HEK293T (cell line): ENCODE results near the gene FHIT.

Source experiments
- BHLHE40 ChIP-seq: fragments of 450-650 bp; IDR thresholded peaks from 2 replicates; pipeline ENCODE4 v1.6.1; 2016; ENCODE audit warnings: mild to moderate bottlenecking, moderate library complexity, borderline replicate concordance
- FOXM1 ChIP-seq: fragments of 450-650 bp; IDR thresholded peaks from 2 replicates; pipeline ENCODE4 v1.6.1; 2017; ENCODE audit warnings: mild to moderate bottlenecking, borderline replicate concordance
- PKNOX1 ChIP-seq: fragments of 450-650 bp; IDR thresholded peaks from 2 replicates; pipeline ENCODE4 v1.6.1; 2016
- SP1 ChIP-seq: fragments of 450-650 bp; IDR thresholded peaks from 2 replicates; pipeline ENCODE4 v1.6.1; 2017
- TARDBP ChIP-seq: fragments of 450-650 bp; IDR thresholded peaks from 2 replicates; pipeline ENCODE4 v1.6.1; 2016

- TF ChIP-seq BHLHE40 = no peak
- TF ChIP-seq TARDBP = no peak
- no peak for TF ChIP-seq PKNOX1
- no peak for TF ChIP-seq FOXM1
- no peak for TF ChIP-seq SP1
Measured at GRCh38 chr3:60393946-60394345, 857.3 kb downstream of the FHIT start.
